Measurements from ENCODE around the gene RHOBTB1.

The RHOBTB1 gene

DNA sequence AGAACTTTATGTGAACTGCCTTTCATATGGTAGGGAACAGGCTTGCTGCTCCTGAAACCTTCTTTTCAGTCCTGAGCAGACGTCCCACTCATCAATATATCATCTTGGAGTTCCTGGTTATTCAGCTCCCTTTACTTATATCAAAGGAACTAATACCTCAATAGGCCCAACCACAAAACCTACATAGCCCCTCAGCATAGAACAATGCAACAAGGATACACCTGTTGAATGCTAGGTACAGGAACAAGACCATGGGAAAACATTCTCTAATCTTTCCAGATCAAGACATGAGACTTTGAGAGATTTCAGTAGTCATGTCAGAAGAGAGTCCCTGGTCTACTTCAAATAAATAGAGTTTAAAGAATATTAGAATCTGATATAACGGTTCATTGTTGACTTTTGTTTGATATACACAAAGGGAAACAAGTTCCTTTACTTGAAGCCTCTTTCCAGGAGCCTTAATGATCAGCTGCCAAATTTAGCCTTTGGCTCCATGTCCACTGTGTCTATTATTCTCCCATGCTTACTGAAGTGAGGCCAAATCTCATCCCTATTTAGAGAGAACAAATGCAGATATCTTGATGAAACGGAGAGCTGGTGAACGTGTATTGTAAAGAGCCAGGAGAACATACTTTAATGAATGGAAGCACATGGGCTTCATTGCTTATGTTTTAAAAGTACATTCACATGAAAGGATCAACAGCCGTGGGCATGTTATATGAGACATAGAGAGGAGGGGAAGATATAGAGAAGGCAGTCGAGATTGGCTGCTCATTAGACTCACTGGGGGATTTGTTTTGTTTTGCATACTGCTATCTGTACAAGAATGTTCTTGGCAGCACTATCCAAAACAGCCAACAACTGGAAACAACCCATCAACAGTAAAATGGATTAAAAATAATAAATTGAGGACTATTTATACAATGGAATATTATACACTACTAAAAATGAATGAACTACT is 9.5 kb downstream of the RHOBTB1 start:
- Histone ChIP-seq H3K27ac (replicated peaks; ENCODE audit: low read length) (no peak overlapping the region), H3K4ac (ENCODE audit: low read length) (no peak overlapping the region), H3K4me1 (ENCODE audit: control insufficient read depth in 2 of 2, insufficient read depth in 1 of 2, low read depth in 1 of 2, low read length in 2 of 2) (peaks cover 2 to 3% of the 10 kb centered on the region in 2 donors), H2AK5ac (ENCODE audit: low read depth, low read length) (no peak overlapping the region), H3K9ac (ENCODE audit: low read depth, low read length, poor library complexity) (no peak overlapping the region), H3K18ac (ENCODE audit: low read length) (no peak overlapping the region), H2BK120ac (ENCODE audit: low read depth, low read length) (no peak overlapping the region), H3K9me3 (replicated peaks in 1 of 2; ENCODE audit: control insufficient read depth in 2 of 2, insufficient read depth in 1 of 2, low read depth in 1 of 2, low read length in 2 of 2) (no peaks in the 10 kb centered on the region), H3K27me3 (ENCODE audit: control insufficient read depth in 3 of 3, insufficient read depth in 3 of 3, low read depth in 1 of 3, low read length in 3 of 3) (no peaks in the 10 kb centered on the region), H4K8ac (ENCODE audit: low read depth, low read length) (no peak overlapping the region), H2AFZ (ENCODE audit: low read length) (no peak overlapping the region), H3K14ac (ENCODE audit: low read length) (no peak overlapping the region), H3K4me3 (ENCODE audit: low read length in 2 of 2) (no peak overlapping the region), H3K23ac (ENCODE audit: low read depth, low read length, poor library complexity) (no peak overlapping the region), H2BK5ac (ENCODE audit: low read length) (no peak overlapping the region), H3K79me1 (ENCODE audit: low read depth, low read length) (no peaks in the 10 kb centered on the region), H3K4me2 (ENCODE audit: insufficient read depth, low read length, poor library complexity, severe bottlenecking) (no peak overlapping the region), H2BK15ac (ENCODE audit: low read length) (no peak overlapping the region), H2BK12ac (ENCODE audit: low read length) (no peak overlapping the region), H4K91ac (ENCODE audit: low read depth, low read length, poor library complexity) (no peak overlapping the region), H3K36me3 (replicated peaks in 1 of 2; ENCODE audit: control insufficient read depth in 2 of 2, insufficient read depth in 2 of 2, low read length in 2 of 2) (peaks cover 0 to 26% of the 10 kb centered on the region in 2 donors)
- no CpG with 5 or more reads among the region's 6 CpGs for WGBS, 2 donors (ENCODE audit: extremely low coverage in 2 of 2, insufficient read length in 2 of 2, insufficient replicate concordance in 1 of 2)
- DNase-seq (ENCODE audit: low spot score) = no peak

DNA sequence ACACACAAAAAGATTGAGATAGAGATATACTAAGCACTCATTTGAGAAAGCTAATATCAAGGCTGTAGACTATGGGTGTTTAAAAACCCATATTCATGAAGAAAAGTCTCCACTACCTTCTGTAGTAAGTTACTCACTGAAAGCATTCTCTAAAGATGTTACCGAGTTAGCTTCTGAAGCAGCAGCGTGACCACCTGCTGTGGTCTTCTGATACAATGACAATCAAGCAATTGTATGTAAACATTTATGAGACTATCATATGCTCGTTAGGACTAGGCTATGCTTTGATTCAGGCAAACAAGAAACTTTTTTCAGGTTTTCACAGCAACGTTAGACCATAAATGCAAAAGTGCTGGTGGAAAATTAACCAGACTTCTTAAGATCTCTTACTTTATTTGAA is 11.2 kb downstream of the RHOBTB1 start:
- H3K4me3 ChIP-seq (ENCODE audit: low read length in 2 of 2) = no peak overlapping the region
- no peak overlapping the region for H2BK5ac ChIP-seq (ENCODE audit: low read length)
- no peak overlapping the region for H4K8ac ChIP-seq (ENCODE audit: low read depth, low read length)
- no peak overlapping the region for H3K4ac ChIP-seq (ENCODE audit: low read length)
- H3K79me1 ChIP-seq (ENCODE audit: low read depth, low read length) = no peaks in the 10 kb centered on the region
- no CpG with 5 or more reads among the region's 4 CpGs for WGBS, 2 donors (ENCODE audit: extremely low coverage in 2 of 2, insufficient read length in 2 of 2, insufficient replicate concordance in 1 of 2)
- no peak overlapping the region for H2AFZ ChIP-seq (ENCODE audit: low read length)
- H3K23ac ChIP-seq (ENCODE audit: low read depth, low read length, poor library complexity) = no peak overlapping the region
- no peak overlapping the region for H2BK120ac ChIP-seq (ENCODE audit: low read depth, low read length)
- H3K14ac ChIP-seq (ENCODE audit: low read length) = no peak overlapping the region
- H3K36me3 ChIP-seq (replicated peaks in 1 of 2; ENCODE audit: control insufficient read depth in 2 of 2, insufficient read depth in 2 of 2, low read length in 2 of 2) = peaks cover 0 to 13% of the 10 kb centered on the region in 2 donors
- H3K9me3 ChIP-seq (replicated peaks in 1 of 2; ENCODE audit: control insufficient read depth in 2 of 2, insufficient read depth in 1 of 2, low read depth in 1 of 2, low read length in 2 of 2) = peaks cover 0 to 8% of the 10 kb centered on the region in 2 donors
- no peak overlapping the region for H3K4me2 ChIP-seq (ENCODE audit: insufficient read depth, low read length, poor library complexity, severe bottlenecking)
- no peak overlapping the region for H3K9ac ChIP-seq (ENCODE audit: low read depth, low read length, poor library complexity)
- H3K27me3 ChIP-seq (ENCODE audit: control insufficient read depth in 3 of 3, insufficient read depth in 3 of 3, low read depth in 1 of 3, low read length in 3 of 3) = no peaks in the 10 kb centered on the region
- DNase-seq (ENCODE audit: low spot score) = no peak
- H3K4me1 ChIP-seq (ENCODE audit: control insufficient read depth in 2 of 2, insufficient read depth in 1 of 2, low read depth in 1 of 2, low read length in 2 of 2) = peaks cover 0 to 3% of the 10 kb centered on the region in 2 donors
- H2AK5ac ChIP-seq (ENCODE audit: low read depth, low read length) = no peak overlapping the region
- no peak overlapping the region for H3K27ac ChIP-seq (replicated peaks; ENCODE audit: low read length)
- H2BK15ac ChIP-seq (ENCODE audit: low read length) = no peak overlapping the region
- no peak overlapping the region for H3K18ac ChIP-seq (ENCODE audit: low read length)
- H2BK12ac ChIP-seq (ENCODE audit: low read length) = no peak overlapping the region
- H4K91ac ChIP-seq (ENCODE audit: low read depth, low read length, poor library complexity) = no peak overlapping the region

DNA sequence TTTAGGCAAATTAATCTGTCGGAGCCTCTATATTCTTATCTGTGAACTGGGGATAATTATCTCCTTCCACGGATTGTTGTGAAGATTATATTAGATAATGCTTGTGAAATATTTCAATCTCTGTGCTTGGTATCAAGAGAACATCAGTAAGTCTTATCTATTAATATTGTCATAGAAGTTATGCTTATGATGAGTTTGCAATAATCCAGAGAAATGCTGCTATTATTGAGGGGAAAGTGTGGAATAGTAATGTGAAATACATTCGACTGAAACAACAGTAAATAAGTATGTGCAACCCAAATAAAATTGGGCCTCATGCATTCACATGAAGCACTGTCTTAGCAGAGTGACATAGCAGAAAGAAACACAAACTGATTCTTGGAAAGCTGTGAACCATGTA is 13.7 kb downstream of the RHOBTB1 start:
- Histone ChIP-seq H2AK5ac (ENCODE audit: low read depth, low read length) (no peak overlapping the region), H2BK15ac (ENCODE audit: low read length) (no peak overlapping the region), H3K23ac (ENCODE audit: low read depth, low read length, poor library complexity) (no peak overlapping the region), H4K91ac (ENCODE audit: low read depth, low read length, poor library complexity) (no peak overlapping the region), H2AFZ (ENCODE audit: low read length) (no peak overlapping the region), H3K9ac (ENCODE audit: low read depth, low read length, poor library complexity) (no peak overlapping the region), H3K36me3 (replicated peaks in 1 of 2; ENCODE audit: control insufficient read depth in 2 of 2, insufficient read depth in 2 of 2, low read length in 2 of 2) (no peaks in the 10 kb centered on the region), H4K8ac (ENCODE audit: low read depth, low read length) (no peak overlapping the region), H3K27me3 (ENCODE audit: control insufficient read depth in 3 of 3, insufficient read depth in 3 of 3, low read depth in 1 of 3, low read length in 3 of 3) (no peaks in the 10 kb centered on the region), H3K4ac (ENCODE audit: low read length) (no peak overlapping the region), H3K27ac (replicated peaks; ENCODE audit: low read length) (no peak overlapping the region), H3K4me2 (ENCODE audit: insufficient read depth, low read length, poor library complexity, severe bottlenecking) (no peak overlapping the region), H3K79me1 (ENCODE audit: low read depth, low read length) (no peaks in the 10 kb centered on the region), H2BK120ac (ENCODE audit: low read depth, low read length) (no peak overlapping the region), H3K14ac (ENCODE audit: low read length) (no peak overlapping the region), H3K9me3 (replicated peaks in 1 of 2; ENCODE audit: control insufficient read depth in 2 of 2, insufficient read depth in 1 of 2, low read depth in 1 of 2, low read length in 2 of 2) (peaks cover 0 to 18% of the 10 kb centered on the region in 2 donors), H3K18ac (ENCODE audit: low read length) (no peak overlapping the region), H3K4me3 (ENCODE audit: low read length in 2 of 2) (no peak overlapping the region), H2BK5ac (ENCODE audit: low read length) (no peak overlapping the region), H2BK12ac (ENCODE audit: low read length) (no peak overlapping the region), H3K4me1 (ENCODE audit: control insufficient read depth in 2 of 2, insufficient read depth in 1 of 2, low read depth in 1 of 2, low read length in 2 of 2) (peaks cover 0 to 3% of the 10 kb centered on the region in 2 donors)
- no CpG with 5 or more reads among the region's 3 CpGs for whole genome bisulfite sequencing, 2 donors (ENCODE audit: extremely low coverage in 2 of 2, insufficient read length in 2 of 2, insufficient replicate concordance in 1 of 2)
- DNase-seq (ENCODE audit: low spot score) = no peak

DNA sequence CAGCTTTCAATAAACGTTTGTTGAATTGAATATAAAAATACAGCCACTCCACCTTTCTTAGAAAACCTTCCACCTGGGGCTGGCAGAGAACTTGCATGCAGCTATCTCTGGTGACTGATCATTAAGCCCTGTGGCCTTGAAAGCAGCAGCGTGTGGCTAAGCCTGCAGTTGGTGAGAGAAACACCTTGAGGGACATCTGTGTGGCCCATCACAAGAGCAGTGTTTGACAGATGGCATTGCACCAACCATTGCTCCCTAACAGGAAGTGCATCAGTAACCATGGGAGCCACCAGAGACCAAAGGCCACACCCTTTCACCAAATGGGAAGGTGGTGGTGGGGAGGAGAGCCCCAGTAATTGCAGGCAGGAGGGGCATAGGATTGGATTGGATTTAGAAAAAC is 22.4 kb downstream of the RHOBTB1 start:
- no peak overlapping the region for H3K27ac ChIP-seq (replicated peaks; ENCODE audit: low read length)
- no peak overlapping the region for H3K4me2 ChIP-seq (ENCODE audit: insufficient read depth, low read length, poor library complexity, severe bottlenecking)
- no peaks in the 10 kb centered on the region for H3K4me1 ChIP-seq (ENCODE audit: control insufficient read depth in 2 of 2, insufficient read depth in 1 of 2, low read depth in 1 of 2, low read length in 2 of 2)
- H3K4me3 ChIP-seq (ENCODE audit: low read length in 2 of 2) = no peak overlapping the region
- no peak overlapping the region for H3K18ac ChIP-seq (ENCODE audit: low read length)
- no peak overlapping the region for H2BK5ac ChIP-seq (ENCODE audit: low read length)
- no peaks in the 10 kb centered on the region for H3K27me3 ChIP-seq (ENCODE audit: control insufficient read depth in 3 of 3, insufficient read depth in 3 of 3, low read depth in 1 of 3, low read length in 3 of 3)
- peaks cover 0 to 14% of the 10 kb centered on the region in 2 donors for H3K9me3 ChIP-seq (replicated peaks in 1 of 2; ENCODE audit: control insufficient read depth in 2 of 2, insufficient read depth in 1 of 2, low read depth in 1 of 2, low read length in 2 of 2)
- H2AK5ac ChIP-seq (ENCODE audit: low read depth, low read length) = no peak overlapping the region
- no peak overlapping the region for H2BK15ac ChIP-seq (ENCODE audit: low read length)
- H4K91ac ChIP-seq (ENCODE audit: low read depth, low read length, poor library complexity) = no peak overlapping the region
- no peak overlapping the region for H2BK120ac ChIP-seq (ENCODE audit: low read depth, low read length)
- no CpG with 5 or more reads among the region's 2 CpGs for WGBS, 2 donors (ENCODE audit: extremely low coverage in 2 of 2, insufficient read length in 2 of 2, insufficient replicate concordance in 1 of 2)
- no peak overlapping the region for H2BK12ac ChIP-seq (ENCODE audit: low read length)
- no peaks in the 10 kb centered on the region for H3K36me3 ChIP-seq (replicated peaks in 1 of 2; ENCODE audit: control insufficient read depth in 2 of 2, insufficient read depth in 2 of 2, low read length in 2 of 2)
- no peak overlapping the region for H2AFZ ChIP-seq (ENCODE audit: low read length)
- H4K8ac ChIP-seq (ENCODE audit: low read depth, low read length) = no peak overlapping the region
- DNase-seq (ENCODE audit: low spot score) = no peak
- no peak overlapping the region for H3K4ac ChIP-seq (ENCODE audit: low read length)
- H3K79me1 ChIP-seq (ENCODE audit: low read depth, low read length) = no peaks in the 10 kb centered on the region
- H3K23ac ChIP-seq (ENCODE audit: low read depth, low read length, poor library complexity) = no peak overlapping the region
- no peak overlapping the region for H3K14ac ChIP-seq (ENCODE audit: low read length)
- no peak overlapping the region for H3K9ac ChIP-seq (ENCODE audit: low read depth, low read length, poor library complexity)

Data from neuronal stem cell (in vitro differentiated cells).